Inferior parietal cortex (tissue), 1 donor: Measurements from ENCODE around the gene CAST.

ENCODE experiments used
- DNase-seq: peaks from one replicate; pipeline ENCODE4 v3.0.0-alpha.2; 2016; ENCODE audit errors: extremely low spot score

CAST gene

DNA sequence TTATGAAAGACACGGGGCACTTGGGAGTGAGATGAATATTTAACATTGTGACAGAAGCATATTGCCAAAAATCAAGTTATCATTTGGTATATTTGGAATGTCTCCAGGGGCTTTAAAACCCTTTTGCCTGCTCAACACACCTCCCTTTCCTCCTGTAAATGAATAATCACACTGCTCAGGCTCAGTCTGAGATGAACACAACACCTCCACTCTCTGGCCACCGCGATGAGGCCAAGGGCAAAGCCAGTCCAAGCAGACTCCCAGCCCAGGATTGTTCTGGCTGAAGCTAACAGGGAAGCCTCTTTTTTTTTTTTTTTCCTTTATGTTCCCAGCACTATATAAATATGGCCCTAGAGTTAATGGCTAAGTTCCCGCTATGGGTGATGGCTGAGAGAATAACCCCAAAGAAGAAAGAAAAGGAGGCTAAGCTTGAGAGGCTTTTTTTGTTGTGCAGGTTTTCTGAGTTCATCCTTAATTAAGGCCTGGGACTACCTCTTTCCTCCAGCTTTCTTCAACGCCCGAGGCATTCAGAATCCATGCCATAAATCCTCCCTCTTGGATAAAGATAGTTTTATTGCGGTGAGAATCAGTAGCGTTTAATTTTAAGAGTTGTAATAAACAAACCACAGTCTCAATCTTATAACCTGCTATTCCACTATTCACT lies 156.1 kb downstream of the CAST start:
- no peak for DNase-seq

DNA sequence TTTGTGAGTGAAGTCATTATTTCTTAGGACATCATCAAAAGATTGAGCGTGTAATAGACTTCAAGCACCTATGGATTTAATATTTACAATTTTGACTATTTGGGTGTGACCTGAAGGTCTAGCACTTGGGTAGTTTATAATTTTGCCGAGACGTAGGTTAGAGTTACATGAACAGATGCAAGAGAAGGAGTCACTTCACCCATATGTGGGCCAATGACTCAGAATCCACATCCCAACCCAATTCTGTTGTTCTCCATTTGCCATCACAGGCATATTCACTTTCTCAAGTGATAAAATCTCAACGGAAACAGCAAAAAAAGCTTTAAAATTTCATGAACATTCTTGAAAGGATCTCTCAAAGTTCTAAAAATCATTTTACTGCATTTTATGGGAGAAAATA lies 157.6 kb downstream of the CAST start:
- no peak for DNase-seq

DNA sequence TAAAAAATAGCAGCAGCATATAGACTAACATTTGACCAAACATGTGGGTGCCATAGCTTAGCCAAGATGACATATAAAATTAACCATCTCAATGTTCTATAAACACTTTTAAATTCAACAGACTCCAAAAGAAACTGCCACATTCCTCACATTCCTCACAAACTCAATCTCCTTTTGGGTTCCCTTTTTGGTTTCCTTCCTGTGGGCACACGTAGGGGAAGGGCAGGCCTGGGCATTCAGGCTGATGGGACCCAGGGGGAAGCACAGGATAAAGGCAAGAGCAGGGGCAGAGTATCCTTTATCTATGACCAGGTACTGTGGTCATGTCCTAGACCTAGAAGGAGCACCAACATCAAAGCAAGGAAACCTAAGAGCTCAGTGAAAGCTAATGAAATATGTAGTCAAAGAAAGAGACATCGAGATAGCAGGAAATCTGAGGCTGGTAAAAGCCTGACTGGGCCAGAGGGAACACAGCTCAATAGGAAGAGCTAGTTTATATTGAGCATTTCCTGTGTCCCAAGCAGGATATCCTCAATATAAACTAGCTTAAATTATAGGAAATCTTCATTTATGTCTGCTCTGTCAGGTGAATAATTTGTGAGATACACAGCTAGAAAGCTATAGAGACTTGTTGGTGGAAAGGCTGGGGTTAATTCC lies 159.2 kb downstream of the CAST start:
- DNase-seq: no peak

DNA sequence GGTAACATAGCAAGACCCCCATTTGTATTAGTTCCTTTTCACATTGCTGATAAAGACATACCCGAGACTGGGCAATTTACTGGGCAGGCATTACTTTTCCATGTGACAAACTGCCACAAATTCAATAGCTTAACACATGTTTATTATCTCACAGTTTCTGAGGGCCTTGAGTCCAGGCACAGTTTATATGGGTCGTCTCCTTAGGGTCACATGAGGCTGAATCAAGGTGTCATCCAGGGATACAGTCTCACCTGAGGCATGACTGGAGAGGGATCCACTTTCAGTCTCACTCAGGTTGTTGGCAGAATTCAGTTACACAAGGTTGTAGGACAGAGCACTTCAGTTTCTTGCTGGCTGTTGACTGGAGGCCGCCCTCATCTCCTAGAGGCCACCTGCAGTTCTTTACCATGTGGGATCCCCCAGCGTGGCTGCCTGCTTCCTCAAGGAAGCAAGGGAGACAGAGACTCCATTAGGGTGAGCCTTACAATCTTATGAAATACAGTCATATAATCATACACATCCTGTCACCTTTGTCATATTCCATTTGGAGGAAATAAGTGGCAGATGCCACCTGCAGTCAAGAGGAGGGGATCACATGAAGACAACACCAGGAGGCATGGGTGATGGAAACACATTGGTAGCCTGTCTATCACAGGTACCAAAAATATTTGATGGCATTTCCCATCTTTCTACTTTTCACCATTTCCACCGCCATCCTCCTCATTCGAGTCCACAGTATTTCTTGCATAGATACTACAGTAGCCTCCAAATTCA lies 160.7 kb downstream of the CAST start:
- DNase-seq: no peak

DNA sequence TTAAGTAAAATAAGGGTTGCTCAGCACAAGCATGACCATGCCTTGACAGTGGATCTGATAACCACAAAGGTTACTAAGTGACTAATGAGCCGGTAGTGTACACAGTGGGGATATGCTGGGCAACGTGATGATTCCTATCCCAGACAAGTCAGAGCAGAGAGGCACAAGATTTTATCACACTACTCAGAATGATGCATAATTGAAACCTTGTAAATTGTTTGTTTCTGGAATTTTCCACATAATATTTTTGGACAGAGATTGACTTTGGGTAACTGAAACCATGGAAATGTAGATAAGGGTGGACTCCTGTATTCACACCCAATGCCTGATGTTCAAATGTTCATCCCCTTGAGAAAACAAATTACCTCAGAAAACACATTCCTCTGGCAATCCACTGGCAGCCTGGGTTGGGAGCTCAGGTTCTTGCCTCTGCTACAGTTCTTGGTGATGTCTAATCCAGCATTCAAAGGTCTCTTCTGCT lies 161.8 kb downstream of the CAST start:
- no peak for DNase-seq
